HuH-7 (cell line): ENCODE data around the gene FBRSL1.
"Not testable (repeated sequence)": the region's sequence is repeated elsewhere in the genome, so short reads cannot be mapped to it uniquely, and the experiment has no call there.

ENCODE experiments used
- DNase-seq: peaks from one replicate; pipeline ENCODE4 v3.0.0; 2011; ENCODE audit warnings: low spot score

The FBRSL1 gene

DNA sequence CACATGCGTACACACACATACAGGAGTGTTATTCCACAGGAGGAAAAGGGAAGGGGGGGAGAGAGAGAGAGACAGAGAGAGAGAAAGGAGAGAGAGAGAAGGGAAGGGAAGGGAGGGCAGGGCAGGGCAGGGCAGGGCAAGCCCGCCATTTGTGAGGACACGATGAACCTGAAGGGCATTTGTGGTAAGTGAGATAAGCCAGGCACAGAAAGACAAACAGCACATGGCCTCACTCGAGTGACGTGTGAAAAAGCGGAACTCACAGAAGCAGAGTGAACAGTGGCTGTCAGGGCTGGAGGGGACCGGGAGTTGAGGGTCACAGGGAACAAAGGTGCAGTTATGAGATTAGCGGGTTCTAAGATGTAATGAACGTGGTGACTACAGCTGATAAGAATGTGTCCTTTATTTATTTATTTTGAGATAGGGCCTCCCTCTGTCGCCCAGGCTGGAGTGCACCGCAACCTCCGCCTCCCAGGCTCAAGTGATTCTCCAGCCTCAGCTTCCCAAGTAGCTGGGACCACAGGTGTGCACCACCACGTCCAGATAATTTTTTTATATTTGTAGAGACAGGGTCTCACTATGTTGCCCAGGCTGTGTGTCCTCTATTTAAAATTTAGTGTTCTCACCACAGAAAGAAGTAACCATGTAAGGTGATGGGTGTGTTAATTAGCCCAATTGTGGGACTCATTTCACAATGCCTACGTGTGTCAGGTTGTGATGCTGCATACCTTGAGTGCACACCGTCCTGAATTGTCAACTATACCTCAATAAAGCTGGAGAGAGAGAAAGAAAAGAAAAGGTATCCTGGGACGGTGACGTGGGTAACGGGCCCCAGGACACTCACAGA lies 18.7 kb upstream of the FBRSL1 start:
- DNase-seq: peak; percentile 70

DNA sequence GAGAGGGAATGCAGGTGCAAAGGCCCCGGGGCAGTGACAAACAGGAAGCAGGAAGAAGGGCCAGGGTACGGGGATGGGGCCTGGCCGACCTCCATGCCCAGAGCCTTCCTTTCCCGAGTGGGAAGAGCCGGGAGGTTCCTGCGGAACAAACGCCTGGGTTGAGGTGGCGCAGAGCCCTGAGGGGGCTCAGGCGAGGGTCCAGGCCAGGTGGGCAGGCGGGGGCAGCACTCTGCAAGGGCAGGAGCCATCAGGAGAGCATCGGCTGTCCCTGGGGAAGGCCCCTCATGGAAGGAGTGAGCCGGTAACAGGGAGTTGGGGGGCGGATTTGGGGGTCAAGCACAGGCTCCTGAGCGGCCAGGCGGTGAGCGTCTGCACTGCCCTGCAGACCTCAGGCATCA lies 18.1 kb upstream of the FBRSL1 start:
- no peak for DNase-seq

DNA sequence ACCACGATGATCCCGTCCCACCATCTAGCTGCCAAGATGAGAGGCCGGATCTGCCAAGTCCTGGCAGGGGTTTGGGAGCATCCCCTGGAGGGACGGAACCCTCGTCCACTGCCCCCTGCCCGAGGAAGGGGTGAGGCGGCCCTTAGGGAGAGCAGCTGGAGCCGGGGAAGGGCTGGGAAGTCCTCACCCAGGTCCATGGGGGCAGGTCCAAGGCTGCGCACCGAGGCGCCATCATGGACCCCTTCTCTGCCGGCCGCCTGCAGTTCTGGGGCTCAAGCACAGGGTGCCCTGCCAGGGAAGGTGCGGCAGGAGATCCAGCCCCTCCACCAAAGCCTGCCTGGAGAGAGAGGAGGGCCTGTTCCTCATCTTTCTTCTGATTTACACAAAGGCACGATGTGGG lies 17.6 kb upstream of the FBRSL1 start:
- DNase-seq: no peak

DNA sequence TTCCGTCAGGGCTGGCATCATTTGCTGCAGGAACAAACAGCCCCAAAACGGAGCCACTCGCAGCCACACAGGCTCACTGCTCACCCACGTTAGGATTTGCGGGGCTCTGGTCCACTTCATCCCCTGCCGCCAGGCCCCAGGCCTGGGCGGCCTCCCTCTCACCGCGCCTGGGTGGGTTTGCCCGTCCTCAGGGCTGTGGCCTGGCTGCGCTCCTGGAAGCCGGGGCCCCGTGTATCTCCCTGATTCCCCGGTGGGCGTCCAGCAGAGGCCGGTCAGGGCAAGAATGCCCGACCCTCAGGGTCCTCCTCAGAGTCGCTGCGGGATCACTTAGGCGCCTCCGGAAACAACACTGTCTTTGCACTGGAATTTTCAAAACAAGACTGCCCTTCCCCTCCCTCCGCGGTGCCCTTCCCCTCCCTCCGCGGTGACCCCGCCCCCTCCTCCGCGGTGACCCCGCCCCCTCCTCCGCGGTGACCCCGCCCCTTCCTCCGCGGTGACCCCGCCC lies 15.7 kb upstream of the FBRSL1 start:
- DNase-seq: no peak

DNA sequence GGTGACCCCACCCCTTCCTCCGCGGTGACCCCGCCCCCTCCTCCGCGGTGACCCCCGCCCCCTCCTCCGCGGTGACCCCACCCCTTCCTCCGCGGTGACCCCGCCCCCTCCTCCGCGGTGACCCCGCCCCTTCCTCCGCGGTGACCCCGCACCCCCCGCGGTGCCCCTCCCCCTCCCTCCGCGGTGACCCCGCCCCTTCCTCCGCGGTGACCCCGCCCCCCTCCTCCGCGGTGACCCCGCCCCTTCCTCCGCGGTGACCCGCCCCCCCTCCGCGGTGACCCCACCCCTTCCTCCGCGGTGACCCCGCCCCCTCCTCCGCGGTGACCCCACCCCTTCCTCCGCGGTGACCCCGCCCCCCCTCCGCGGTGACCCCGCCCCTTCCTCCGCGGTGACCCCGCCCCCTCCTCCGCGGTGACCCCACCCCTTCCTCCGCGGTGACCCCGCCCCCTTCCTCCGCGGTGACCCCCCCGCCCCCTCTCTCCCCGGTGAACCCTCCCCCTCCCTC lies 15.1 kb upstream of the FBRSL1 start:
- not testable (repeated sequence) for DNase-seq

DNA sequence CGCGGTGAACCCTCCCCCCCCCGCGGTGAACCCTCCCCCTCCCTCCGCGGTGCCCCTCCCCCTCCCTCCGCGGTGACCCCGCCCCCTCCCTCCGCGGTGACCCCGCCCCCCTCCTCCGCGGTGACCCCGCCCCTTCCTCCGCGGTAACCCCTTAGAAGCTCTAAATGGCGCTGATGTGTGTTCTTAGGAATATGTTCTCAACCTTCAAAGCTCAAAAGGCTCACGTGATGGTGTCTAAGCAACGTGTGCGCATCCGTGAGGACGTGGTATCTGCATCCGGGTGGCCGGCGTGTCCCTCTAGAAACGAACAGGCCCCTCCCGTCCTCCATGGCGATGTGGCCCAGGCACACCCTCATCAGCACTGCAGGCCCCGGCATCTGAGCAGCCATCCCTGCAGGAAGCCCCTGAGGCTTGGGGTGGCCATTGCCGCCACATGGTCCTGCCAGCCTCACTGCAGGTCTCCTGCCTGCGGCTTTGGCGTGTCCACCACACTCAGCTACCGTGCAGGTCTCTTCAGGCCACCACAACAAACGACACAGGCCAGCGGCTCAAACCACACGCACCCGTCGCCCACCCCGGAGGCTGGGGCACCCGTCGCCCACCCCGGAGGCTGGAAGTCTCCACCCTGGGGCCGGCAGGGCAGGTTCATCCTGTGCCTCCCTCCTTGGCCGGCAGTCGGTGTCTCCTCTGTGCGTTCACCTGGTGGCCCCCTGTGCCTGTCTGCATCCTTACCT lies 14.5 kb upstream of the FBRSL1 start:
- no peak for DNase-seq

DNA sequence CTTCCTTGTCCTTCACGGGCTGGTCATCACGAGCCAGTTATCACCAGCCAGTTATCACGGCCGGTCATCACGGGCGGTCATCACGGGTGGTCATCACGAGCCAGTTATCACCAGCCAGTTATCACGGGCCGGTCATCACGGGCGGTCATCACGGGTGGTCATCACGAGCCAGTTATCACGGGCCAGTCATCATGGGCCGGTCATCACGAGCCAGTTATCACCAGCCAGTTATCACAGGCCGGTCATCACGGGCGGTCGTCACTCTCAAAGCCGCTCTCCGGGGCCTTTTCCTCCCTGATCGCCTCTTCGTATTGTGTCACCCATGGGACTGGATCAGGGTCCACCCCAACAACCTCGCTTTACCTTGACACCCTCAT lies 13.9 kb upstream of the FBRSL1 start:
- DNase-seq: no peak

DNA sequence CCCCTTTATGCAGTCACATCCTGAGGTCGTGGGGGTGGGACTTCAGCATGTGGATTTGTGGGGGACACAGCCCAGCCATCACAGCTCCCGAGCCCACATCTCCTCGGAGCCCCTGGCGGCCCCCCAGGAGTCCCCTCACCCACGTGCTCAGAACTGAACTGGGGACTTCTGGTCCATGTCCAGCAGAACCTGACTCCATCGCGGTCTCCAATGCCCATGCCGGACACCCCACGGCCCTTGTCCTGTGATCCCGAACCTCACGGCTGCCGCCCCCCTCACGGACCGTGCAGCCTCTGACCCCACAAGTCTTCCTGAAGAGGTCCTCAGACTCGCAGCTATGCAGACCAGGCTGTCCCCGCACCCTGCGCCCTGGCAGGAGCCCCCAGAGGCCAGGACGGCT lies 13.5 kb upstream of the FBRSL1 start:
- DNase-seq: no peak

DNA sequence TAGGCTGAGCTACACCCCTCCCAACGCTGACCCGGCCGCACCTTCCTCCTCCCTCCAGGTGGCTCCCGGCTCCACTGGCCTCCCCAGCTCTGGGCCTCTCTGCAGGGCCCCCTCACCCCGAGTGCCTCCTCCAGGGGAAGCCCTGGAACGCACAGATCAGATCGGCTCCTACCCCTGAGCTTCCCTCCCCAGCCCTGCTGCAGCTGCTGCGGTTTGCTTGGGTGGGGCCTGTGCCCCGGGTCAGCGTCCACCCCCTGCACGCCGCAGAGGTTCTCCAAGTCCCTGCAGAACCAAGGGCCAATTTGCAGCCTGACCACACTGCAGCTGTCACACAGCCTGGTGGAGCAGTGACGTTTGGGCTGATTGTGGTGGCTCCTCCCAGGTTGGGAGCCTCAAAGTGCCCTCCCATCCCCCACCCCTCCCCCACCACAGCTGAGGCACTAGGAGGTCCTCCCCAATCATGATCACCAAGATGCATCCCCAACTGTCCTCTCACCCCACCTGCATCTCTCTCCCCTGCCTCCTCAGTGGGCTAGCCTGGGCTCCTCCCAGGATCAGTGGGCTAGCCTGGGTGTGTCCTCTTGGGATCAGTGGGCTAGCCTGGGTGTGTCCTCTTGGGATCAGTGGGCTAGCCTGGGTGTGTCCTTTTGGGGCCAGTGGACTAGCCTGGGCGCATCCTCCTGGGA lies 12.8 kb upstream of the FBRSL1 start:
- no peak for DNase-seq

DNA sequence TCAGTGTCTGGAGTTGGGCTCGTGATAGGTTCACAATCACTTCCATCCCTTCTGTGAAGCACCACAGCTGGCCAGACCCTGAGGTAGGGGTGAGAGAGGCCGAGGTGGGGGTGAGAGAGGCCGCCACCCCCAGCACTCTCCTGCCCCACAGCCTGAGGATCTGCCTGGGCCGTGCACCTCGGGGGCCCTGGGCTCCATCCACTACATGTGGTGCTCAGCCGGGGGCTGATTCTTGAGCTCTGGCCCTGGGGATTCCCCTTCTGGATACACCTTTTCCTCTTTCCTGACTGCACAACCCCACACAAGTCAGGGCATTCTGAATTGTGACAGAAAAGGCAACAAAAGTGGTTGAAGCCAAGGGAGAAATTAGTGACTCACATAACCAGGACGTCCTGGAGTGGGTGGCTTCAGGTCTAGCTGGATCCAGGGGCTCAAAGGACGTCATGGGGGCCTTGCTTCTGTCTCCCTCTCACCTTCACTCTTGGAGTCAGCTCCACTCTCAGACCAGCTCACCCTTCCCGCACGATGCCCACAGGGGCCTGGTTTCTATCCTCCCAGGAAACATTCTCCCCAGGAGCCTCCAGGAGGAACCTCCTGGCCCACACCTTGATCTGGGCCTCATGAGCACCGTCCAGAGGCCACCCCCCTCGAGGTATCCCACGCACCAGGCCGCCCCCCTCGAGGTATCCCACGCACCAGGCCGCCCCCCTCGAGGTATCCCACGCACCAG lies 12.1 kb upstream of the FBRSL1 start:
- no peak for DNase-seq

DNA sequence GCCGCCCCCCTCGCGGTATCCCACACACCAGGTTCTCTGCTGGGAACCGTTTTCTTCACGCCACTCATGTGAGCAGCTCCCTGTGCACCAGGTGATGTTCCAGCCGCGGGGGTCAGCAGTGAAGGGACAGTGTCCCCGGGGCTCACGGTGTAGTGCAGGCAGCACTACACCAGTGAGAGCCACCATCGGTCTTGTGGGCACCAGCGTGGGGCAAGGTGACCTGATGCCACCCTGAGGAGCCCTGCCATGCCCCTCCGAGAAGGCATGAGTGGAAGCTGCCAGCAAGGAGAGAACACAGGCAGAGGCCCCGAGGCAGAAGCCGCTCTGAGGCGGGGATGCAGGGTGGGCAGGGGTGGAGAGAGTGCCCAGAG lies 11.5 kb upstream of the FBRSL1 start:
- no peak for DNase-seq

DNA sequence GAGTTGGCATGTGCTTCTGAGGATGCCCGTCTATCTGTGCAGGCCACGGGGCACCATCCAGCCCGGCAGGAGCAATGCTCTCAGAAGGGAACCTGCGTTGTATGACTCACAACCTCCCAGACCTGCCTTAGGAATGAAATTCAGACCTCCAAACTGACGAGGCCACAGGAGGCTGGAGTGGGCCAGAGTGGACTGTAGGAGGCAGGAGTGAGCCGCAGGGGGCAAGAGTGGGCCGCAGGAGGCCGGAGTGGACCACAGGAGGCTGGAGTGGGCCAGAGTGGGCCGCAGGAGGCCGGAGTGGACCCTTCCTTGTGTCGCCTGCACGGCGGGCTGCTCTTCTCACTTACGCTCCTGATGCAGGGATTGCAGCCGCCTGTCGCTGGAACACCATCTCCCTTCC lies 11.1 kb upstream of the FBRSL1 start:
- no peak for DNase-seq

DNA sequence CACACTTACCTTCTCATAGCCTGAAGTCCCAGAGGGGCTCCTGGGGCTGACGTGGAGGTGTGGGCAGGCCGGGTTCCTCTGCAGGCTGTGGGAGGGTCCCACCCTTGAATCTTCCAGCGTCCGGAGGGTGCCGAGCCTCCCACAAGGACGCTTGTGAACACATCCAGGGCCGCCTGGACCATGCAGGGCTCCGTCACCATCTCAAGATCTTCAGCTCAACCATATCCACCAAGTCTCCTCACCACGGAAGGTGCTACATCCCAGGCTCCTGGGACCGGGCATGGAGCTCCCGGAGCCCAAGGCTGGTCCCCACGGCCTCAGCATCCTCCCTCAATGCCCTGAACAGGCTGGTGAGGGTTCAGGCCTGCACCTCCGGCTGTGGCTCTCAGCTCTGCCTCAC lies 10.7 kb upstream of the FBRSL1 start:
- no peak for DNase-seq

DNA sequence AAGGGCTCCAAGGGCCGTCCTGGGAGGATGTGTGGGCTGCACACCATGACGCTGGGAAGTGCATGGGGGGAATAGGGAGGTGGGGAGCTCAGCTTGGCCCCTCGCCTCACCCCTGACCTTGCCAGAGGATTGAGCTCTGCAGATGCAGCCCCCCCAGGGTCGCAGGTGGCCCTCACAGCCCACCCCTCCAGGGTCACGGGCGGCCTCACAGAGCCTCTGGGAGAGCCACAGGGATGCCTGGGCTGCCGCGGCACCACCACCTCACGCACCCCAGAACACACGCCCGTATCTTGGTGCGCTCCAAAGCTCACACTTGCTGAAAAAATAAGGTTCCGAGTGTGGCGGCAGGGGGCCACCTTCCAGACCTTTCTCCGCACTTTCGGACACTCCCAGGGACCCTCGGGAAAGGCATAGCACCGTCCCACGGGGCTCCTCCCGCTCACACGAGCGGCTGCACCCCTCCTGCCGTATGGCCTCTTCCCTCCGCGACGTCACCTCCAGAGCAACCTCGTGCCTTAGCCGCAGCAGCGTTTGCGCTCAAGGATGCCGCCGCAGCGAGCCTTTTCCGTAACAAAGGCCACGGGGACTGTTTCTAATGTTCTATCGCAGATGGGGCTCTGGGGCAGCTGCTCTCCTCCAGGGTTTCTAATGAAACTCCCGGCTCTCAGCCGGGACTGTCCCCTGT lies 9.9 kb upstream of the FBRSL1 start:
- DNase-seq: no peak

DNA sequence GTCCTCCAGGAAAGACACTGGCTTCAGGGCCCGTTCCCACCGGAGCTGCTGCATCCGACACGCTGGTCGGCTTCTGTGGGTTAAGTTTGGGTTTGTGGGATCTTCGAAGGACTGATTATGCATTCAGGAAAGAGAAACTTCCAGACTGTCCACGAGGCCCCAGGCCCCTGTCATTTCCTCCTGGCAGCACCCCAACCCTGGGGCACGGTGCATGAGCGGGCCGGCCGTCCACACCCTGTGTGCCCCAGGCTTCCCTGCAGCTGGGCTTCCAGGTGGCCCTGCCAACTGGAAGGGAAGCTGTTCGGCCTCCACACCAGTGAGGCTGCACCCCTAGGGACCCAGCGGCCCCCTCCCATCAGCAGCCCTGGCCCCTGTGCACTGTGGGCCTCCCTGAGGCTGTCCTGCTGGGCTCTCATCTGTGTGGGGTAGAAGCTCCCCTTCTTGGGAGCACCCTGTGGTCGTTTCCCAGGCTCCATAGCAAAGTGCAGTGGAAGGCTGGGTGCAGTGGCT lies 9.3 kb upstream of the FBRSL1 start:
- no peak for DNase-seq

DNA sequence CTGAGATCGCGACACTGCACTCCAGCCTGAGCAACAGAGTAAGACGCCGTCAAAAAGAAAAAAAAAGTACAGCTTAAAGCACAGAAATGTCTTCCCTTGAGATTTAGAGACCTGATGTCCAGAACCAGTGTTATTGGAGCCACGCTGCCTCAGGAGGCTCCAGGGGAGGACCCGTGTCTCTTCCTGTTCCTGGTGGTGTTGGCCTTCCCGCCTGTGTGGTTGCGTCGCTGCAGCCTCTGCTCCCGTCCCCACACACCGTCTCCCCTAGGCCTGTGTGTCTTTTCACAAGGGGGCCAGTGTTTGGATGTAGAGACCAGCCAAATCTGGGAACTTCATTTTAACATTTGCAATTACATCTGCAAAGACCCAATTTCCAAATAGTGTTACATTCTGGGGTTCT lies 8.6 kb upstream of the FBRSL1 start:
- no peak for DNase-seq

DNA sequence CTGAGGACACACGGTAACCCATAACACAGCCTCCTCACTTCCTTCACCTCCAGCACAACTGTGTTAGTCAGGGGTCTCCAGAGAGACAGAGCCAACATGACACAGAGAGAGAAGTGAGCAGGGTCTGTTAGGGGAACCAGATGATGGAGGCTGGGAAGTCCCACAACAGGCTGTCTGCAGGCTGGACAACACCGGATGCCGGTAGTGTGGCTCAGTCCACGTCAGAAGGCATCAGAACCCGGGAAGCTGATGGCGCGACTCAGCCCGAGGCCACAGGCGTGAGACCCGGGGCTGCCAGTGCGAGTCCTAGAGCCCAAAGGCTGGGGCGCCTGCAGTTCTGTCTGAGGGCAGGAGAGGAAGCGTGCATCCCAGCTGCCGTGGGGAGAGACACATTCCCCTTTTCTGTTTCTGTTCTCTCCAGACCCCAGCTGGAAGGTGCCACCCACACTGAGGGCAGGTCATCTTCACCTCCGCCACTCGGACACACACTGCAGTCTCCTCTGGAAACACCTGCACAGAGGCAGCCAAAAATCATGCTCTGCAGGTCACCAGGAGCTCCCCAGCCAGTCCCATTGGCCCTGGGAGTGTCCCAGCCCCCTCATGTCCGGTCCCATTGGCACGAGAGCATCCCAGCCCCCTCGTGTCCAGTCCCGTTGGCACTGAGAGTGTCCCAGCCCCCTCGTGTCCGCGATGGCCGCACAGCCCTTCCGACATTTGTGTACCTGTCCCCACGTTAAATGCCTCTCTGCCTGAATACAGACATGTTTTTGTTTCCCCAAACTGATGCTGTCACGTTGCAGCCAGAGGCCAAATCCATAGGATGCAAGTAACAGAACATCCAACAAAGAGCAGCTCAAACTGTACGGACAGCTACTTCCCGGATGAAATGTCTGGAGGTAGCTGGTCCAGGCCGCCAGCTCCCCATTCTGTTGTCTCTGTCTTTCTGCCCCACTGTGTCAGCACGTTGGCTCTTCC lies 7.9 kb upstream of the FBRSL1 start:
- DNase-seq: no peak

DNA sequence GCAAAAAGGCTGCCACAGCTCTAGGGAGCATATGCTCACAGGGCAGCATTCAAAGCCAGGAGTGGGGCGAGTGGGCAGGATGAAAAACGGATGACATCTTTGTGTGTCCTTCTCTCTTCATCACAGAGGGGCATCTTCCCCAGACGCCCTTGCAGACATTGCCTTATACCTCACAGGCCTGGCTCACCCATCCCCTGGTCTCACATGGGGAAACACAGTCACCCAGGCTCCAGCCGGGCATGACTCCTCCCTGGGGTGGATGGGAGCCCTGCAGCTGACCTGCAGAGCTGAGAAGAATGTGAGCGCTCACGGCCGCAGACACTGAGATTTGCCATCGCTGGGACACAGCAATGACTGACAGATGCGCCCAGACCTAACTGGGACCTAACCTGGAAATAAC lies 7.2 kb upstream of the FBRSL1 start:
- no peak for DNase-seq

DNA sequence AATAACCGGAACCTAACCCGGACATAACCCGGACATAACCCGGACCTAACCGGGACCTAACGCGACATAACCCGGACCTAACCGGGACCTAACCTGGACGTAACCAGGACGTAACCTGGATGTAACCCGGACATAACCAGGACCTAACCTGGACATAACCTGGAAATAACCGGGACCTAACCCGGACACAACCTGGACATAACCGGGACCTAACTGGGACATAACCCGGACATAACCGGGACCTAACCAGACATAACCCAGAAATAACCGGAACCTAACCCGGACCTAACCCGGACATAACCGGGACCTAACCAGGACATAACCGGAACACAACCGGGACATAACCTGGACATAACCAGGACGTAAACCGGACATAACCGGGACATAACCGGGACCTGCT lies 6.7 kb upstream of the FBRSL1 start:
- DNase-seq: no peak

DNA sequence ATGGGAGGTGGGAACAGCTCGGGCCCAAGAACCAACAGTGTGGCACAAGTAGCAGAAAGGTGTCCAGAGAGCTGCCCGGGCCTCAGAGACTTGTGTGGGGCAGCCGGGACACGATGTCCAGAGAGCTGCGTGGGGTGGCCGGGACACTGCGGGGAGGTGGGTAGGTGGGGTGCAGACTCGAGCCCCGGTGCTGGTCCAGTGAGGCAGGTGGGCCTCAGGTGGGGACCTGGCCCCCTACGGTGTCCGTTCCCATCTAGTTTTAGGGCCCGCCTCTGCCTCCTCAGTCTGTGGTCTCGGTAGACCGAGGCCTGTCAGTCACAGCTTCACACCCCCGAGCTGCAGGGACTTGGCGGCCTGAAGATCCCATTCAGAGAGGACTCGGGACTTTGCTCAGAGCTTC lies 6.3 kb upstream of the FBRSL1 start:
- DNase-seq: no peak
